Psoas muscle (tissue), 8 donors: Measurements from ENCODE around the gene OR52E6. TPM values are rescaled to one million over a fixed set of nuclear protein-coding genes. Genes with fewer than 3 reads are reported as not detected.

Experiments
- ATAC-seq, 4 donors: fragments of 200-7000 bp; cut with Tn5 transposase; one replicate each; pipeline ENCODE4 v1.9.1; 2020; ENCODE audit warnings: moderate library complexity in 3 of 4, mild to moderate bottlenecking in 2 of 4
- DNase-seq, 2 donors: peaks; one replicate each; pipeline ENCODE4 v3.0.0-alpha.2; 2020
- H3K27ac ChIP-seq: fragments of 200-600 bp; one replicate; pipeline ENCODE4 v1.8.0; 2022
- H3K27me3 ChIP-seq, 3 donors: fragments of 200-600 bp in 1 of 3; one replicate each; pipeline versions ENCODE4 v1.6.1 to v1.8.0; 2013 to 2022; ENCODE audit warnings: low read length in 2 of 3, mild to moderate bottlenecking in 2 of 3, moderate library complexity in 1 of 3; ENCODE audit not compliant: insufficient read depth in 3 of 3
- H3K36me3 ChIP-seq, 2 donors: fragments of 200-600 bp in 1 of 2; one replicate each; pipeline versions ENCODE4 v1.6.1 to v1.8.0; 2013 to 2022; ENCODE audit warnings: low read depth in 1 of 2, mild to moderate bottlenecking in 1 of 2, moderate library complexity in 1 of 2; ENCODE audit not compliant: insufficient read depth in 1 of 2
- H3K4me1 ChIP-seq: fragments of 200-600 bp; one replicate; pipeline ENCODE4 v1.8.0; 2022
- H3K4me3 ChIP-seq: fragments of 200-600 bp; one replicate; pipeline ENCODE4 v1.8.0; 2022; ENCODE audit warnings: mild to moderate bottlenecking
- H3K9me3 ChIP-seq: fragments of 200-600 bp; one replicate; pipeline ENCODE4 v1.8.0; 2022
- WGBS, 3 donors: extraction: QIAGEN DNeasy Blood & Tissue Kit; methylation state at CpG; one replicate each; pipeline versions ENCODE4 v1.1.6 to v1.1.7; 2013; 5-methylcytosine and 5-hydroxymethylcytosine counted together
- intact Hi-C, 2 donors: fragments of 100-400 bp; cut with DNase I; formaldehyde crosslinking; loops; one replicate each; pipeline versions ENCODE4 v1.11.0 to v1.14.2; 2022
- polyA plus RNA-seq, 3 donors: library from polyadenylated mRNA; stranded (reverse); fragments of 200-250 nt; gene quantifications; one replicate each; pipeline ENCODE4 v1.2.3, GENCODE V29; 2013
- total RNA-seq, 4 donors: library from RNA; stranded (reverse); fragmentation: NEBNext Ultra II Directional in 2 of 4; extraction: Animal tissue kit (Norgen Biotek cat#: 25700) in 2 of 4; gene quantifications; one replicate each; pipeline versions ENCODE4 v1.2.1 to v1.2.4, GENCODE V29; 2021 to 2023
- TF ChIP-seq, protein P1 (sequence below): fragments of 200-600 bp; IDR thresholded peaks from one replicate; pipeline ENCODE4 v1.8.0; 2022; ENCODE audit warnings: antibody characterized with exemption
- donor health status: healthy with polysubstance abuse.
- donor health status: DM: no; HTN: no; CAD: no; lungs with moderate emphysema.
- donor health status: Bipolar disorder and iron deficiency.
- donor health status: healthy.
- donor health status: DM: yes; HTN: yes; CAD: no.
- donor health status: DM: no; HTN: no; CAD: no.
- donor health status: DM: no; HTN: no; CAD: no.
- donor health status: DM: yes; HTN: yes; CAD: no.

The OR52E6 gene
- total and polyA plus RNA-seq, 7 donors, result not detected

GRCh38 chr11:5847711-5848110 is 6.0 kb upstream of the OR52E6 start:
- Histone ChIP-seq H3K36me3 (no peaks in the 10 kb centered on the region), H3K27me3 (no peaks in the 10 kb centered on the region), H3K9me3 (no peaks in the 10 kb centered on the region), H3K4me3 (no peak overlapping the region), H3K27ac (no peak overlapping the region), H3K4me1 (no peaks in the 10 kb centered on the region)
- TF ChIP-seq, protein P1, sequence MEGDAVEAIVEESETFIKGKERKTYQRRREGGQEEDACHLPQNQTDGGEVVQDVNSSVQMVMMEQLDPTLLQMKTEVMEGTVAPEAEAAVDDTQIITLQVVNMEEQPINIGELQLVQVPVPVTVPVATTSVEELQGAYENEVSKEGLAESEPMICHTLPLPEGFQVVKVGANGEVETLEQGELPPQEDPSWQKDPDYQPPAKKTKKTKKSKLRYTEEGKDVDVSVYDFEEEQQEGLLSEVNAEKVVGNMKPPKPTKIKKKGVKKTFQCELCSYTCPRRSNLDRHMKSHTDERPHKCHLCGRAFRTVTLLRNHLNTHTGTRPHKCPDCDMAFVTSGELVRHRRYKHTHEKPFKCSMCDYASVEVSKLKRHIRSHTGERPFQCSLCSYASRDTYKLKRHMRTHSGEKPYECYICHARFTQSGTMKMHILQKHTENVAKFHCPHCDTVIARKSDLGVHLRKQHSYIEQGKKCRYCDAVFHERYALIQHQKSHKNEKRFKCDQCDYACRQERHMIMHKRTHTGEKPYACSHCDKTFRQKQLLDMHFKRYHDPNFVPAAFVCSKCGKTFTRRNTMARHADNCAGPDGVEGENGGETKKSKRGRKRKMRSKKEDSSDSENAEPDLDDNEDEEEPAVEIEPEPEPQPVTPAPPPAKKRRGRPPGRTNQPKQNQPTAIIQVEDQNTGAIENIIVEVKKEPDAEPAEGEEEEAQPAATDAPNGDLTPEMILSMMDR, result no peak
- DNase-seq, result no peak
- no peak for ATAC-seq
- intact Hi-C loops, result no loop called here

- Histone ChIP-seq H3K27ac (no peak overlapping the region), H3K27me3 (no peaks in the 10 kb centered on the region), H3K36me3 (no peaks in the 10 kb centered on the region), H3K9me3 (no peaks in the 10 kb centered on the region), H3K4me1 (no peaks in the 10 kb centered on the region), H3K4me3 (no peak overlapping the region)
- intact Hi-C loops, result no loop called here
- ATAC-seq (no peak), DNase-seq (no peak)
- TF ChIP-seq, protein P1, result no peak
- WGBS, 3 donors, result 41 to 57% (median 55%) methylated on average over 1 of the region's 1 CpG
Measured at GRCh38 chr11:5846701-5847100, 5.0 kb upstream of the OR52E6 start.

DNA sequence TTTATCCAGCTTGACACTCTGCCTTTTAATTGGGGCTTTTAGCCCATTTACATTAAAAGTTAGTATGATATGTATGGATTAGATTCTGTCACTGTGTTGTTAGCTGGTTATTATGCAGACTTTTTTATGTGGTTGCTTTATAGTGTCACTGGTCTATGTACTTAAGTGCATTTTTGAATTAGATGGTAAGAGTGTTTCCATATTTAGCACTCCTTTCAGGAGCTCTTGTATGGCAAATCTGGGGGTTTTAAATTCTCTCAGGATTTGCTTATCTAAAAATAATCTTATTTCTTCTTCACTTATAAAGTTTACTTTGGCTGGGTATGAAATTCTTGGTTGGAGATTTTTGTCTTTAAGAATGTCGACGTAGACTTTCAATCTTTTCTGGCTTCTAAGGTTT is 4.0 kb downstream of the OR52E6 start:
- peaks cover 3% of the 10 kb centered on the region for H3K9me3 ChIP-seq
- no peaks in the 10 kb centered on the region for H3K36me3 ChIP-seq
- WGBS, 3 donors, result 80 to 86% (median 80%) methylated on average over 2 of the region's 2 CpGs
- intact Hi-C loops, result no loop called here
- no peak for ATAC-seq
- no peaks in the 10 kb centered on the region for H3K27me3 ChIP-seq
- H3K4me1 ChIP-seq, result no peaks in the 10 kb centered on the region
- TF ChIP-seq, protein P1, result no peak
- no peak for DNase-seq
- no peak overlapping the region for H3K4me3 ChIP-seq
- no peak overlapping the region for H3K27ac ChIP-seq

GRCh38 chr11:5833446-5833845 is 8.3 kb downstream of the OR52E6 start:
- H3K27ac ChIP-seq, result no peak overlapping the region
- intact Hi-C loops, result no loop called here
- TF ChIP-seq, protein P1, result no peak
- no peaks in the 10 kb centered on the region for H3K4me1 ChIP-seq
- H3K36me3 ChIP-seq, result no peaks in the 10 kb centered on the region
- H3K4me3 ChIP-seq, result no peak overlapping the region
- ATAC-seq (no peak), DNase-seq (no peak)
- 48 to 69% (median 49%) methylated on average over 2 of the region's 2 CpGs for WGBS, 3 donors
- H3K27me3 ChIP-seq, result no peaks in the 10 kb centered on the region
- peaks cover 3% of the 10 kb centered on the region for H3K9me3 ChIP-seq

- peaks cover 3% of the 10 kb centered on the region for H3K9me3 ChIP-seq
- DNase-seq, result no peak
- no peaks in the 10 kb centered on the region for H3K4me1 ChIP-seq
- intact Hi-C loops, result no loop called here
- no peak overlapping the region for H3K4me3 ChIP-seq
- H3K27ac ChIP-seq, result no peak overlapping the region
- TF ChIP-seq, protein P1, result no peak
- WGBS, 3 donors, result 81 to 86% (median 82%) methylated on average over 6 of the region's 6 CpGs
- no peak for ATAC-seq
- H3K27me3 ChIP-seq, result no peaks in the 10 kb centered on the region
- H3K36me3 ChIP-seq, result no peaks in the 10 kb centered on the region
Measured at GRCh38 chr11:5831196-5831829, 10.4 kb downstream of the OR52E6 start.
